ENCODE measurements around the gene SCN1A. TPM values are rescaled to one million over a fixed set of nuclear protein-coding genes. Genes with fewer than 3 reads are reported as not detected.

Gene SCN1A
- total and polyA plus RNA-seq, 2 of the 13 experiments (the other 11 are each of a cell fraction or from before 2014, with no cell fraction given), result 19.9 to 39.4 TPM

- TF ChIP-seq, protein P1, sequence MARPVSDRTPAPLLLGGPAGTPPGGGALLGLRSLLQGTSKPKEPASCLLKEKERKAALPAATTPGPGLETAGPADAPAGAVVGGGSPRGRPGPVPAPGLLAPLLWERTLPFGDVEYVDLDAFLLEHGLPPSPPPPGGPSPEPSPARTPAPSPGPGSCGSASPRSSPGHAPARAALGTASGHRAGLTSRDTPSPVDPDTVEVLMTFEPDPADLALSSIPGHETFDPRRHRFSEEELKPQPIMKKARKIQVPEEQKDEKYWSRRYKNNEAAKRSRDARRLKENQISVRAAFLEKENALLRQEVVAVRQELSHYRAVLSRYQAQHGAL (CRISPR knock-in tag; IDR thresholded peaks at IDR 0.05; ENCODE audit: not compliant biosample characterization), result peak; percentile 26
- no peak for TF ChIP-seq ZNF597 (CRISPR knock-in tag; IDR thresholded peaks at IDR 0.05)
- TF ChIP-seq, protein P2, sequence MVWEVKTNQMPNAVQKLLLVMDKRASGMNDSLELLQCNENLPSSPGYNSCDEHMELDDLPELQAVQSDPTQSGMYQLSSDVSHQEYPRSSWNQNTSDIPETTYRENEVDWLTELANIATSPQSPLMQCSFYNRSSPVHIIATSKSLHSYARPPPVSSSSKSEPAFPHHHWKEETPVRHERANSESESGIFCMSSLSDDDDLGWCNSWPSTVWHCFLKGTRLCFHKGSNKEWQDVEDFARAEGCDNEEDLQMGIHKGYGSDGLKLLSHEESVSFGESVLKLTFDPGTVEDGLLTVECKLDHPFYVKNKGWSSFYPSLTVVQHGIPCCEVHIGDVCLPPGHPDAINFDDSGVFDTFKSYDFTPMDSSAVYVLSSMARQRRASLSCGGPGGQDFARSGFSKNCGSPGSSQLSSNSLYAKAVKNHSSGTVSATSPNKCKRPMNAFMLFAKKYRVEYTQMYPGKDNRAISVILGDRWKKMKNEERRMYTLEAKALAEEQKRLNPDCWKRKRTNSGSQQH (CRISPR knock-in tag; IDR thresholded peaks at IDR 0.05; ENCODE audit: low read depth), result no peak
- TF ChIP-seq ATF7 (IDR thresholded peaks at IDR 0.05), result 0 out of 2 replicates have a peak, but pooled peaks have one; percentile 25
- peak; percentile 59; the same call in 1 of the 2 replicates for TF ChIP-seq ATF7 (CRISPR knock-in tag; IDR thresholded peaks at IDR 0.05)
- peak; percentile 98 for TF ChIP-seq ZMYM4 (CRISPR knock-in tag; IDR thresholded peaks at IDR 0.05)
- peak; percentile 75 for TF ChIP-seq XRCC5 (optimal IDR thresholded peaks at IDR 0.05; ENCODE audit: low read length)
- no peak for TF ChIP-seq JARID2 (CRISPR knock-in tag; IDR thresholded peaks at IDR 0.05; ENCODE audit: insufficient replicate concordance)
- TF ChIP-seq PHB2 (IDR thresholded peaks at IDR 0.05; ENCODE audit: partially characterized antibody), result no peak
- 0 out of 2 replicates have a peak, but pooled peaks have one; percentile 68 for TF ChIP-seq KDM5A (IDR thresholded peaks at IDR 0.05; ENCODE audit: borderline replicate concordance, low read length)
- no peak for TF ChIP-seq REXO4 (CRISPR knock-in tag; IDR thresholded peaks at IDR 0.05; ENCODE audit: borderline replicate concordance)
- no peak for TF ChIP-seq TAF15 (IDR thresholded peaks at IDR 0.05; ENCODE audit: low read depth, low read length, poor library complexity, severe bottlenecking)
- TF ChIP-seq SRSF4 (IDR thresholded peaks at IDR 0.05; ENCODE audit: low read depth, low read length, poor library complexity, severe bottlenecking), result no peak
- peak; percentile 87 for TF ChIP-seq HDAC1 (CRISPR knock-in tag; IDR thresholded peaks at IDR 0.05)
- TF ChIP-seq ZNF367 (CRISPR knock-in tag; IDR thresholded peaks at IDR 0.05; ENCODE audit: borderline replicate concordance), result 0 out of 2 replicates have a peak, but pooled peaks have one; percentile 63
- peak; percentile 59 for TF ChIP-seq ETV5 (CRISPR knock-in tag; IDR thresholded peaks at IDR 0.05; ENCODE audit: borderline replicate concordance)
- no peak for TF ChIP-seq HNRNPL (IDR thresholded peaks at IDR 0.05; ENCODE audit: low read depth, low read length)
- TF ChIP-seq KDM2A (CRISPR knock-in tag; IDR thresholded peaks at IDR 0.05; ENCODE audit: borderline replicate concordance, low read depth), result peak; percentile 94
- no peak for TF ChIP-seq ZNF282 (IDR thresholded peaks at IDR 0.05; ENCODE audit: partially characterized antibody)
- no peak for TF ChIP-seq NFE2 (CRISPR knock-in tag; IDR thresholded peaks at IDR 0.05)
- TF ChIP-seq, protein P3, sequence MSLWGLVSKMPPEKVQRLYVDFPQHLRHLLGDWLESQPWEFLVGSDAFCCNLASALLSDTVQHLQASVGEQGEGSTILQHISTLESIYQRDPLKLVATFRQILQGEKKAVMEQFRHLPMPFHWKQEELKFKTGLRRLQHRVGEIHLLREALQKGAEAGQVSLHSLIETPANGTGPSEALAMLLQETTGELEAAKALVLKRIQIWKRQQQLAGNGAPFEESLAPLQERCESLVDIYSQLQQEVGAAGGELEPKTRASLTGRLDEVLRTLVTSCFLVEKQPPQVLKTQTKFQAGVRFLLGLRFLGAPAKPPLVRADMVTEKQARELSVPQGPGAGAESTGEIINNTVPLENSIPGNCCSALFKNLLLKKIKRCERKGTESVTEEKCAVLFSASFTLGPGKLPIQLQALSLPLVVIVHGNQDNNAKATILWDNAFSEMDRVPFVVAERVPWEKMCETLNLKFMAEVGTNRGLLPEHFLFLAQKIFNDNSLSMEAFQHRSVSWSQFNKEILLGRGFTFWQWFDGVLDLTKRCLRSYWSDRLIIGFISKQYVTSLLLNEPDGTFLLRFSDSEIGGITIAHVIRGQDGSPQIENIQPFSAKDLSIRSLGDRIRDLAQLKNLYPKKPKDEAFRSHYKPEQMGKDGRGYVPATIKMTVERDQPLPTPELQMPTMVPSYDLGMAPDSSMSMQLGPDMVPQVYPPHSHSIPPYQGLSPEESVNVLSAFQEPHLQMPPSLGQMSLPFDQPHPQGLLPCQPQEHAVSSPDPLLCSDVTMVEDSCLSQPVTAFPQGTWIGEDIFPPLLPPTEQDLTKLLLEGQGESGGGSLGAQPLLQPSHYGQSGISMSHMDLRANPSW (CRISPR knock-in tag; IDR thresholded peaks at IDR 0.05; ENCODE audit: borderline replicate concordance), result peak; percentile 88; the same call in 1 of the 2 replicates
- TF ChIP-seq ZNF749 (CRISPR knock-in tag; IDR thresholded peaks at IDR 0.05; ENCODE audit: borderline replicate concordance), result no peak
- no peak for TF ChIP-seq DNMT1 (CRISPR knock-in tag; IDR thresholded peaks at IDR 0.05)
Measured at GRCh38 chr2:165953655-165954606, 173.9 kb downstream of the SCN1A start, which contains the start of gene TTC21B (continued).
